ENCODE measurements around the gene TSEN2. TPM values are rescaled to one million over a fixed set of nuclear protein-coding genes. Genes with fewer than 3 reads are reported as not detected.

Gene TSEN2
- total RNA-seq, 1 experiment from 2014 or later: 22.0 TPM

GRCh38 chr3:12574131-12574530 lies 89.9 kb downstream of the TSEN2 start:
- H3K9ac ChIP-seq (ENCODE audit: extremely low read depth, insufficient read length, low read length): no peak overlapping the region
- no peak overlapping the region for H2BK12ac ChIP-seq (ENCODE audit: insufficient read length, low read depth, low read length)
- H3K56ac ChIP-seq (ENCODE audit: insufficient read length, low read depth, low read length): no peak overlapping the region
- H4K91ac ChIP-seq (ENCODE audit: insufficient read length, low read depth, low read length): no peak overlapping the region
- Mint-ChIP-seq H3K4me3 (no peak overlapping the region), H3K36me3 (ENCODE audit: insufficient read depth in 1 of 3, low read depth in 3 of 3) (peaks cover 58 to 88% (median 84%) of the 10 kb centered on the region in 3 experiments; a peak in 6 of 7 replicates), H3K27ac (no peak overlapping the region; a peak in 2 of 7 replicates), H3K9me3 (no peaks in the 10 kb centered on the region), H3K27me3 (ENCODE audit: low read depth) (no peaks in the 10 kb centered on the region), H3K4me1 (no peaks in the 10 kb centered on the region)
- no peak overlapping the region for H3K14ac ChIP-seq (ENCODE audit: insufficient read depth, low read length)
- no peak overlapping the region for H3K18ac ChIP-seq (ENCODE audit: insufficient read length, low read depth, low read length)
- no peaks in the 10 kb centered on the region for H3K4me1 ChIP-seq (ENCODE audit: insufficient read depth, low read length)
- DNase-seq: no peak
- no peak overlapping the region for H2BK20ac ChIP-seq (ENCODE audit: low read depth, low read length, poor library complexity, severe bottlenecking)
- H4K5ac ChIP-seq (ENCODE audit: insufficient read length, low read depth, low read length): no peak overlapping the region
- WGBS (ENCODE audit: extremely low coverage, insufficient read length, low lambda C conversion rate): no CpG with 5 or more reads among the region's 6 CpGs
- H2AFZ ChIP-seq (ENCODE audit: low read length): no peak overlapping the region
- H3K4me2 ChIP-seq (ENCODE audit: insufficient read depth, insufficient read length, low read length): no peak overlapping the region
- H3K23ac ChIP-seq (ENCODE audit: insufficient read length, low read depth, low read length): no peak overlapping the region
- no peak overlapping the region for H2BK120ac ChIP-seq (ENCODE audit: low read depth, low read length, poor library complexity, severe bottlenecking)
- H3K4ac ChIP-seq (ENCODE audit: low read depth, low read length): no peak overlapping the region
- H3K9me3 ChIP-seq (ENCODE audit: control insufficient read depth, low read depth, low read length): no peaks in the 10 kb centered on the region
- TF ChIP-seq, protein P1, sequence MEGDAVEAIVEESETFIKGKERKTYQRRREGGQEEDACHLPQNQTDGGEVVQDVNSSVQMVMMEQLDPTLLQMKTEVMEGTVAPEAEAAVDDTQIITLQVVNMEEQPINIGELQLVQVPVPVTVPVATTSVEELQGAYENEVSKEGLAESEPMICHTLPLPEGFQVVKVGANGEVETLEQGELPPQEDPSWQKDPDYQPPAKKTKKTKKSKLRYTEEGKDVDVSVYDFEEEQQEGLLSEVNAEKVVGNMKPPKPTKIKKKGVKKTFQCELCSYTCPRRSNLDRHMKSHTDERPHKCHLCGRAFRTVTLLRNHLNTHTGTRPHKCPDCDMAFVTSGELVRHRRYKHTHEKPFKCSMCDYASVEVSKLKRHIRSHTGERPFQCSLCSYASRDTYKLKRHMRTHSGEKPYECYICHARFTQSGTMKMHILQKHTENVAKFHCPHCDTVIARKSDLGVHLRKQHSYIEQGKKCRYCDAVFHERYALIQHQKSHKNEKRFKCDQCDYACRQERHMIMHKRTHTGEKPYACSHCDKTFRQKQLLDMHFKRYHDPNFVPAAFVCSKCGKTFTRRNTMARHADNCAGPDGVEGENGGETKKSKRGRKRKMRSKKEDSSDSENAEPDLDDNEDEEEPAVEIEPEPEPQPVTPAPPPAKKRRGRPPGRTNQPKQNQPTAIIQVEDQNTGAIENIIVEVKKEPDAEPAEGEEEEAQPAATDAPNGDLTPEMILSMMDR (conservative IDR thresholded peaks at IDR 0.05): no peak
- no peak overlapping the region for H2BK5ac ChIP-seq (ENCODE audit: insufficient read length, low read length)
- no peak overlapping the region for H2BK15ac ChIP-seq (ENCODE audit: low read depth, low read length)
- H4K20me1 ChIP-seq (ENCODE audit: control insufficient read depth, insufficient read depth, insufficient read length): peaks cover 2% of the 10 kb centered on the region
- no peaks in the 10 kb centered on the region for H3K23me2 ChIP-seq (ENCODE audit: insufficient read length, low read depth, low read length, poor library complexity, severe bottlenecking)
- H3T11ph ChIP-seq (ENCODE audit: low read length): no peak overlapping the region
- no peak overlapping the region for H3K27ac ChIP-seq (ENCODE audit: insufficient read length, low read depth, low read length)
- no peaks in the 10 kb centered on the region for H3K79me2 ChIP-seq (ENCODE audit: insufficient read depth, low read length)
- H3K27me3 ChIP-seq (ENCODE audit: insufficient read depth, low read length): no peaks in the 10 kb centered on the region
- H3K79me1 ChIP-seq (ENCODE audit: insufficient read depth, low read depth, low read length, poor library complexity, severe bottlenecking): no peaks in the 10 kb centered on the region
- H4K8ac ChIP-seq (replicated peaks; ENCODE audit: insufficient read length, low read depth, low read length): no peak overlapping the region
- H2AK5ac ChIP-seq (ENCODE audit: insufficient read length, low read length): no peak overlapping the region

Measured in H9 (cell line).